HepG2 (cell line): ENCODE data around the gene PAM16. TPM values are rescaled to one million over a fixed set of nuclear protein-coding genes. Genes with fewer than 3 reads are reported as not detected.

Experiments
- ARID5B ChIP-seq: IDR thresholded peaks from 2 replicates; pipeline ENCODE4 v1.4.0; 2020; ENCODE audit warnings: mild to moderate bottlenecking, missing genetic modification reagents
- FOXJ3 ChIP-seq: sonication (generic); formaldehyde crosslinking; IDR thresholded peaks from 2 replicates; pipeline ENCODE4 v1.4.0; 2020; ENCODE audit warnings: missing genetic modification reagents, mild to moderate bottlenecking, borderline replicate concordance
- PLSCR1 ChIP-seq: sonication (generic); formaldehyde crosslinking; IDR thresholded peaks from 2 replicates; pipeline ENCODE4 v1.5.0; 2020; ENCODE audit warnings: missing genetic modification reagents, mild to moderate bottlenecking, borderline replicate concordance
- polyA plus RNA-seq, 8 experiments: library from polyadenylated mRNA; depleted of rRNA in 3 of 8; stranded (reverse) in 7 of 8; unstranded in 1 of 8; fragments of >200 nt; fragmentation: Illumina TruSeq in 4 of 8; extraction: Trizol in 4 of 8; gene quantifications; 2 replicates each; pipeline versions ENCODE4 v1.2.1 to v1.2.3, GENCODE V29; 2011 to 2016; ENCODE audit warnings: low read depth in 4 of 8, missing spikeins in 1 of 8, mixed read lengths in 1 of 8; ENCODE audit not compliant: insufficient read depth in 1 of 8
- total RNA-seq, 5 experiments: library from RNA; depleted of rRNA; stranded (reverse); fragments of >200 nt; fragmentation: Illumina TruSeq; extraction: Trizol; gene quantifications; 2 replicates each; pipeline ENCODE4 v1.2.3, GENCODE V29; 2016; ENCODE audit warnings: low read depth in 1 of 5

The PAM16 gene
- total and polyA plus RNA-seq, 2 of the 13 experiments (the other 11 are each of a cell fraction or from before 2014, with no cell fraction given): 51.5 to 51.8 TPM

GRCh38 chr16:4390266-4391260 is 39.4 kb upstream of the PAM16 start (continued):
- TF ChIP-seq ARID5B (CRISPR knock-in tag) (no peak), PLSCR1 (no peak), FOXJ3 (CRISPR knock-in tag) (no peak)
